OCI-LY1 (cell line): ENCODE measurements around the gene RGP1.

Experiments used
- H2AFZ ChIP-seq: fragments of 200-600 bp; sonication (generic), shearing (Covaris generic); 2 replicates; pipeline ENCODE4 v1.6.0; 2014; ENCODE audit warnings: antibody characterized with exemption, mild to moderate bottlenecking, low read length
- H3F3A ChIP-seq: fragments of 200-600 bp; sonication (generic), shearing (Covaris generic); 2 replicates; pipeline ENCODE4 v1.6.0; 2014; ENCODE audit warnings: mild to moderate bottlenecking, antibody characterized with exemption, low read length, moderate library complexity; ENCODE audit not compliant: insufficient read depth
- H3K27ac ChIP-seq: fragments of 200-600 bp; sonication (generic); 2 replicates; pipeline ENCODE4 v1.5.1; 2014; ENCODE audit warnings: low read length, mixed run types, mild to moderate bottlenecking, low read depth; ENCODE audit not compliant: poor library complexity, severe bottlenecking
- H3K27me3 ChIP-seq: fragments of 200-600 bp; sonication (generic); 2 replicates; pipeline ENCODE4 v1.6.0; 2014; ENCODE audit warnings: antibody characterized with exemption, mild to moderate bottlenecking, low read length, moderate library complexity; ENCODE audit not compliant: insufficient read depth
- H3K36me3 ChIP-seq: fragments of 200-600 bp; sonication (generic); 2 replicates; pipeline ENCODE4 v1.6.1; 2014; ENCODE audit warnings: mild to moderate bottlenecking, antibody characterized with exemption, low read length, moderate library complexity, mixed read lengths; ENCODE audit not compliant: insufficient read depth
- H3K4me1 ChIP-seq: fragments of 200-600 bp; sonication (generic); 2 replicates; pipeline ENCODE4 v1.5.1; 2014; ENCODE audit warnings: mild to moderate bottlenecking, low read length, moderate library complexity; ENCODE audit not compliant: insufficient read depth, severe bottlenecking
- H3K4me2 ChIP-seq: fragments of 200-600 bp; sonication (generic), shearing (Covaris generic); 2 replicates; pipeline ENCODE4 v1.6.1; 2014; ENCODE audit warnings: low read length
- H3K4me3 ChIP-seq: fragments of 200-600 bp; sonication (generic); 2 replicates; pipeline ENCODE4 v1.5.1; 2014; ENCODE audit warnings: low read length, low read depth, mild to moderate bottlenecking, mixed read lengths; ENCODE audit not compliant: poor library complexity, severe bottlenecking
- H3K79me2 ChIP-seq: fragments of 200-600 bp; shearing (Covaris generic); 2 replicates; pipeline ENCODE4 v1.6.1; 2016; ENCODE audit warnings: mixed run types, low read length, mixed read lengths; ENCODE audit not compliant: insufficient read depth
- H3K9ac ChIP-seq: fragments of 200-600 bp; sonication (generic), shearing (Covaris generic); 2 replicates; pipeline ENCODE4 v1.6.1; 2014; ENCODE audit warnings: mild to moderate bottlenecking, low read length, mixed read lengths
- H3K9me2 ChIP-seq: fragments of 200-600 bp; sonication (generic), shearing (Covaris generic); 2 replicates; pipeline ENCODE4 v1.6.1; 2014; ENCODE audit warnings: low read depth, mild to moderate bottlenecking, low read length, mixed read lengths
- H3K9me3 ChIP-seq: fragments of 200-600 bp; shearing (Covaris generic); 2 replicates; pipeline ENCODE4 v1.6.1; 2014; ENCODE audit warnings: low read length, mixed read lengths
- H4K20me1 ChIP-seq: fragments of 200-600 bp; sonication (generic), shearing (Covaris generic); 2 replicates; pipeline ENCODE4 v1.6.0; 2016; ENCODE audit warnings: mild to moderate bottlenecking, low read length; ENCODE audit not compliant: insufficient read depth
- EZH2 ChIP-seq: fragments of 200-600 bp; sonication (generic), shearing (Covaris generic); IDR thresholded peaks from 2 replicates; pipeline ENCODE4 v1.8.0; 2017; ENCODE audit warnings: borderline replicate concordance, mixed run types, mild to moderate bottlenecking, antibody characterized with exemption, low read length, moderate library complexity, mixed read lengths
- TF ChIP-seq, protein P1 (sequence below): fragments of 200-600 bp; sonication (generic), shearing (Covaris generic); IDR thresholded peaks from 2 replicates; pipeline ENCODE4 v1.5.1; 2017; ENCODE audit warnings: mild to moderate bottlenecking, antibody characterized with exemption, low read length, moderate library complexity, mixed read lengths

RGP1 gene

DNA sequence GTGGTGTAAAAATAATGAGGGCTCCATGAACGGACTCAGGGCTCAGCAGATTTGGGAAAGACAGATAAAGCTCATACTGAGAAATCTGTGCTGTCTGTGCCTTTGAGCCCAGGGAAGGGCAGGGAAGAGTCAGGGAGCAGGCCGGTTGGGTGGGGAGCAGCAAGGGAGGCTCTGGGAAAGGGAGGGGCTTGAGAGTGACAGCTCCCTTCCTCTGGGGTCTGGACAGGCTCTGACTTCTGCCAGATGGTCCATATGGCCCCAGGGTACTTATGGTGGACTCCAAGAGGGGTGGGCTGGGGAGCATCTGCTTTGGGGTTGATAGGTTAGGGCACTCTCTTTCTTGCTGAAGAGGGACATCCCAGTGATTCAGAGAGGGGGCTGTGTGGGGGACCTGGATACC, 44.4 kb downstream of the RGP1 start:
- H3K27me3 ChIP-seq = no peaks in the 10 kb centered on the region
- H3K9ac ChIP-seq = no peak overlapping the region
- TF ChIP-seq, protein P1, sequence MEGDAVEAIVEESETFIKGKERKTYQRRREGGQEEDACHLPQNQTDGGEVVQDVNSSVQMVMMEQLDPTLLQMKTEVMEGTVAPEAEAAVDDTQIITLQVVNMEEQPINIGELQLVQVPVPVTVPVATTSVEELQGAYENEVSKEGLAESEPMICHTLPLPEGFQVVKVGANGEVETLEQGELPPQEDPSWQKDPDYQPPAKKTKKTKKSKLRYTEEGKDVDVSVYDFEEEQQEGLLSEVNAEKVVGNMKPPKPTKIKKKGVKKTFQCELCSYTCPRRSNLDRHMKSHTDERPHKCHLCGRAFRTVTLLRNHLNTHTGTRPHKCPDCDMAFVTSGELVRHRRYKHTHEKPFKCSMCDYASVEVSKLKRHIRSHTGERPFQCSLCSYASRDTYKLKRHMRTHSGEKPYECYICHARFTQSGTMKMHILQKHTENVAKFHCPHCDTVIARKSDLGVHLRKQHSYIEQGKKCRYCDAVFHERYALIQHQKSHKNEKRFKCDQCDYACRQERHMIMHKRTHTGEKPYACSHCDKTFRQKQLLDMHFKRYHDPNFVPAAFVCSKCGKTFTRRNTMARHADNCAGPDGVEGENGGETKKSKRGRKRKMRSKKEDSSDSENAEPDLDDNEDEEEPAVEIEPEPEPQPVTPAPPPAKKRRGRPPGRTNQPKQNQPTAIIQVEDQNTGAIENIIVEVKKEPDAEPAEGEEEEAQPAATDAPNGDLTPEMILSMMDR = no peak
- no peak for TF ChIP-seq EZH2
- no peaks in the 10 kb centered on the region for H3K9me3 ChIP-seq
- H3K4me3 ChIP-seq = no peak overlapping the region
- no peaks in the 10 kb centered on the region for H3K4me1 ChIP-seq
- no peaks in the 10 kb centered on the region for H4K20me1 ChIP-seq
- no peak overlapping the region for H3K4me2 ChIP-seq
- H3K79me2 ChIP-seq = no peaks in the 10 kb centered on the region
- no peaks in the 10 kb centered on the region for H3K9me2 ChIP-seq
- H3K36me3 ChIP-seq = peaks cover 4% of the 10 kb centered on the region; the same call in 1 of the 2 replicates
- H3F3A ChIP-seq = no peaks in the 10 kb centered on the region
- H2AFZ ChIP-seq = no peak overlapping the region
- no peak overlapping the region for H3K27ac ChIP-seq

DNA sequence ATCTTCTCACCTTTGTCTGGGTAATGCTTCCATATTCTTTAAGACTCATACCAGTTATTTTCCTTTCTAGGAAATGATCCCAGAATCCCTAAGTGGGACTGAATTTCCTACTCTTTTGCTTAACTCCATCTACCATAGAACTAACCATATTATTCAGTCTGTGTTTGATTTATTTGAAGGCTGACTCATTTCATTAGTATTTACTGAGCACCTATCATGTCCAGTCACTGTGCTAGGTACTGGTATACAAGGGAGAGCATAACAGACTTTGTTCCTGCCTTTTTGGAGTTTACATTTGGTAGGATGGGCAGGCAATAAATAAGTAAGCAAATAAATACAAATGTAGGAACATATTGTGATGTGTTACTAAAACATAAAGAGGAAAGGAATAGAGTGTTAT, 46.6 kb downstream of the RGP1 start:
- Histone ChIP-seq H2AFZ (no peak overlapping the region), H3F3A (no peaks in the 10 kb centered on the region), H3K79me2 (no peaks in the 10 kb centered on the region), H3K27me3 (no peaks in the 10 kb centered on the region), H3K36me3 (peaks cover 1% of the 10 kb centered on the region; the same call in 1 of the 2 replicates), H4K20me1 (no peaks in the 10 kb centered on the region), H3K9me2 (no peaks in the 10 kb centered on the region), H3K4me3 (no peak overlapping the region), H3K27ac (no peak overlapping the region), H3K9ac (no peak overlapping the region), H3K4me1 (no peaks in the 10 kb centered on the region), H3K4me2 (no peak overlapping the region), H3K9me3 (no peaks in the 10 kb centered on the region)
- TF ChIP-seq EZH2 = no peak
- TF ChIP-seq, protein P1 = no peak

DNA sequence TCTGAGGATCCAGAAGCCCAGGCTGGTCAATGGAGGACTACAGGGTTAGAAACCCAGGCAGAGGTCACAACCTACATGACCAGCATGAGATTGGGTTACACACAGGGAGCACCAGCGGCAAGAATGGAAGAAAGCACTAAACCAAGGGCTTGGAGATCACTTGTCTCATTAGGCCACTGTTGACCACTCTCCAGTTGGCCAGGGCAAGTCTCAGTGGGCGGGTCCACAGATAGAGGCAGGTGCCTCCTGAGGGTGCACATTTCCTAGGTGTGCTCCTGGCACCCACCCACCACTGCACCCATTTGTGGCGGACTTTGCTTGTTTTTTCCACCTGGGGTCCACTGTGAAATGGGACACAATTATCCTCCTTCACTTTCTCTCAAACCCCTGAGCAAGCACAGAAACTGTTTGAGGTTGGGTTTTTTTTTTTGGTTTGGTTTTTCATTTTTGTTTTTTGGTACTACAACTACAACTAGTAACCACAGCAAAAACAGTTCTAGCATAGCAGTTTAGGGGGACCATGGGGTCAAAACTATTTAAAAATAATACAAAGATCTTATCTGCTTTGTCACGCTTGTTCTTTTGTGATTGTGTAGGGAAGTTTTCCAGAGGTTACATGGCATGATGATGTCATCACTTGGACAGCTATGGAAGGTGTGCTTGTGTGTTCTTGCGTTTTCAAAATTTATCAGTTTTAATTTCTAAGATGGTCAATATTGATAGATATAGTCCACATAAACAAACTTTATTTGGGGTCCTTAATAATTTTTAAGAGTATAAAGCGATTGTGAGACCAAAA, 48.4 kb downstream of the RGP1 start:
- Histone ChIP-seq H2AFZ (no peak overlapping the region), H3K36me3 (peaks cover 6% of the 10 kb centered on the region; the same call in 1 of the 2 replicates), H3K4me3 (no peak overlapping the region), H3K9me2 (no peaks in the 10 kb centered on the region), H4K20me1 (no peaks in the 10 kb centered on the region), H3F3A (no peaks in the 10 kb centered on the region), H3K27me3 (no peaks in the 10 kb centered on the region), H3K4me1 (no peaks in the 10 kb centered on the region), H3K9me3 (no peaks in the 10 kb centered on the region), H3K4me2 (no peak overlapping the region), H3K9ac (no peak overlapping the region), H3K27ac (no peak overlapping the region), H3K79me2 (no peaks in the 10 kb centered on the region)
- TF ChIP-seq EZH2 = no peak
- TF ChIP-seq, protein P1 = no peak
